ENCODE results near the gene NAT9. TPM values are rescaled to one million over a fixed set of nuclear protein-coding genes. Genes with fewer than 3 reads are reported as not detected.

NAT9 gene
- total RNA-seq, 1 experiment from 2014 or later: 63.5 TPM

DNA sequence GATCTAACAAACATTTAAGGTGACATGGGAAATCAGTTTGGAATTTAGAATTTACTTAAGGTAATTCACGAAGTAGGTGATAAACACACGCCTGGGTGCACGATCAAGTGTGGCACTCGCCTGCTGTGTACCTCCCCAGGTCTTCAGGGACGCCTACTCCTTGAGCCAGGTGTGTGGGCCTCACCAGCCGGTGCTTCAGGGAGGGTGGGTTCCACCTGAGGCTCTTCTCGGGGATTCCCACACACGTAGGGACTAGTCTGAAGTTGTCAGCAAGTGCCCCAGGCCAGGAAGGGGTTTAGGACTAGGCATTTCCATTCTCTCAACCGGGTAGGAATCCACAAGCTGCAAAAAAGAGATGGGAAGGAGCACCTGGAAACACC is 9.8 kb upstream of the NAT9 start:
- no peak overlapping the region for H3K27ac ChIP-seq (ENCODE audit: insufficient read length, low read depth, low read length)
- Mint-ChIP-seq H3K9me3 (no peaks in the 10 kb centered on the region), H3K27ac (no peak overlapping the region), H3K4me1 (peaks cover 20 to 22% of the 10 kb centered on the region in 2 experiments), H3K27me3 (ENCODE audit: low read depth) (no peaks in the 10 kb centered on the region), H3K36me3 (ENCODE audit: insufficient read depth in 1 of 3, low read depth in 3 of 3) (peaks cover 0 to 37% (median 16%) of the 10 kb centered on the region in 3 experiments; a peak in 6 of 7 replicates), H3K4me3 (no peak overlapping the region)
- no CpG with 5 or more reads among the region's 9 CpGs for WGBS (ENCODE audit: extremely low coverage, insufficient read length, low lambda C conversion rate)
- H2BK120ac ChIP-seq (ENCODE audit: low read depth, low read length, poor library complexity, severe bottlenecking): no peak overlapping the region
- H3K9me3 ChIP-seq (ENCODE audit: control insufficient read depth, low read depth, low read length): no peaks in the 10 kb centered on the region
- H3K23ac ChIP-seq (ENCODE audit: insufficient read length, low read depth, low read length): no peak overlapping the region
- H2BK5ac ChIP-seq (ENCODE audit: insufficient read length, low read length): no peak overlapping the region
- TF ChIP-seq, protein P1, sequence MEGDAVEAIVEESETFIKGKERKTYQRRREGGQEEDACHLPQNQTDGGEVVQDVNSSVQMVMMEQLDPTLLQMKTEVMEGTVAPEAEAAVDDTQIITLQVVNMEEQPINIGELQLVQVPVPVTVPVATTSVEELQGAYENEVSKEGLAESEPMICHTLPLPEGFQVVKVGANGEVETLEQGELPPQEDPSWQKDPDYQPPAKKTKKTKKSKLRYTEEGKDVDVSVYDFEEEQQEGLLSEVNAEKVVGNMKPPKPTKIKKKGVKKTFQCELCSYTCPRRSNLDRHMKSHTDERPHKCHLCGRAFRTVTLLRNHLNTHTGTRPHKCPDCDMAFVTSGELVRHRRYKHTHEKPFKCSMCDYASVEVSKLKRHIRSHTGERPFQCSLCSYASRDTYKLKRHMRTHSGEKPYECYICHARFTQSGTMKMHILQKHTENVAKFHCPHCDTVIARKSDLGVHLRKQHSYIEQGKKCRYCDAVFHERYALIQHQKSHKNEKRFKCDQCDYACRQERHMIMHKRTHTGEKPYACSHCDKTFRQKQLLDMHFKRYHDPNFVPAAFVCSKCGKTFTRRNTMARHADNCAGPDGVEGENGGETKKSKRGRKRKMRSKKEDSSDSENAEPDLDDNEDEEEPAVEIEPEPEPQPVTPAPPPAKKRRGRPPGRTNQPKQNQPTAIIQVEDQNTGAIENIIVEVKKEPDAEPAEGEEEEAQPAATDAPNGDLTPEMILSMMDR (conservative IDR thresholded peaks at IDR 0.05): no peak
- DNase-seq: no peak
- no peak overlapping the region for H2BK15ac ChIP-seq (ENCODE audit: low read depth, low read length)
- no peak overlapping the region for H4K5ac ChIP-seq (ENCODE audit: insufficient read length, low read depth, low read length)
- peaks cover 3% of the 10 kb centered on the region; the same call in 1 of the 2 replicates for H3K4me1 ChIP-seq (ENCODE audit: insufficient read depth, low read length)
- no peaks in the 10 kb centered on the region for H3K23me2 ChIP-seq (ENCODE audit: insufficient read length, low read depth, low read length, poor library complexity, severe bottlenecking)
- no peaks in the 10 kb centered on the region for H4K20me1 ChIP-seq (ENCODE audit: control insufficient read depth, insufficient read depth, insufficient read length)
- H4K91ac ChIP-seq (ENCODE audit: insufficient read length, low read depth, low read length): no peak overlapping the region
- H3K14ac ChIP-seq (ENCODE audit: insufficient read depth, low read length): no peak overlapping the region
- no peak overlapping the region for H4K8ac ChIP-seq (replicated peaks; ENCODE audit: insufficient read length, low read depth, low read length)
- no peak overlapping the region for H3K9ac ChIP-seq (ENCODE audit: extremely low read depth, insufficient read length, low read length)
- H2AFZ ChIP-seq (ENCODE audit: low read length): no peak overlapping the region
- H3K79me1 ChIP-seq (ENCODE audit: insufficient read depth, low read depth, low read length, poor library complexity, severe bottlenecking): no peaks in the 10 kb centered on the region
- H2BK20ac ChIP-seq (ENCODE audit: low read depth, low read length, poor library complexity, severe bottlenecking): no peak overlapping the region
- no peak overlapping the region for H3T11ph ChIP-seq (ENCODE audit: low read length)
- H3K56ac ChIP-seq (ENCODE audit: insufficient read length, low read depth, low read length): no peak overlapping the region
- no peak overlapping the region for H2BK12ac ChIP-seq (ENCODE audit: insufficient read length, low read depth, low read length)
- no peaks in the 10 kb centered on the region for H3K79me2 ChIP-seq (ENCODE audit: insufficient read depth, low read length)
- no peaks in the 10 kb centered on the region for H3K27me3 ChIP-seq (ENCODE audit: insufficient read depth, low read length)
- no peak overlapping the region for H3K18ac ChIP-seq (ENCODE audit: insufficient read length, low read depth, low read length)
- no peak overlapping the region for H3K4me2 ChIP-seq (ENCODE audit: insufficient read depth, insufficient read length, low read length)
- no peak overlapping the region for H2AK5ac ChIP-seq (ENCODE audit: insufficient read length, low read length)
- H3K4ac ChIP-seq (ENCODE audit: low read depth, low read length): no peak overlapping the region
